CD4-positive, alpha-beta T cell (primary cell): Measurements from ENCODE around the gene DNMT1. TPM values are rescaled to one million over a fixed set of nuclear protein-coding genes. Genes with fewer than 3 reads are reported as not detected.

Source experiments
- ATAC-seq: fragments of 200-7000 bp; cut with Tn5 transposase; one replicate; pipeline ENCODE4 v1.10.0; 2022; ENCODE audit warnings: mild to moderate bottlenecking; ENCODE audit not compliant: poor library complexity
- CTCF ChIA-PET: fragments of 350-600 bp; sonication (Branson Sonifier 250); formaldehyde crosslinking; loops from one replicate; lab custom pipeline; 2021; ENCODE audit warnings: antibody characterized with exemption, inconsistent platforms; lab: Charles Lee
- POLR2A ChIA-PET: fragments of 350-600 bp; sonication (Branson Sonifier 250); formaldehyde crosslinking; loops from one replicate; lab custom pipeline; 2021; ENCODE audit warnings: antibody characterized with exemption, inconsistent platforms; lab: Charles Lee
- DNase-seq, 14 experiments: peaks; one replicate each; pipeline ENCODE4 v3.0.0-alpha.2; 2013 to 2020; ENCODE audit warnings: mixed read lengths in 2 of 14
- H3K27ac ChIP-seq, 2 donors: one replicate each; pipeline versions ENCODE4 v1.5.1 to v1.7.0; 2013; ENCODE audit warnings: low read length in 2 of 2, low read depth in 1 of 2, mild to moderate bottlenecking in 1 of 2
- H3K27me3 ChIP-seq, 2 experiments: 1 replicate in 1 of 2; 2 replicates in 1 of 2; pipeline versions ENCODE4 v1.6.1 to v1.7.0; 2013; ENCODE audit warnings: low read length in 2 of 2, control low read depth in 1 of 2, mild to moderate bottlenecking in 1 of 2, moderate library complexity in 1 of 2; ENCODE audit not compliant: insufficient read depth in 2 of 2, control insufficient read depth in 1 of 2
- H3K36me3 ChIP-seq: one replicate; pipeline ENCODE4 v1.6.1; 2013; ENCODE audit warnings: low read length, control low read depth; ENCODE audit not compliant: insufficient read depth
- H3K4me1 ChIP-seq: one replicate; pipeline ENCODE4 v1.6.1; 2013; ENCODE audit warnings: low read length, control low read depth; ENCODE audit not compliant: insufficient read depth
- H3K4me3 ChIP-seq: one replicate; pipeline ENCODE4 v1.5.1; 2013; ENCODE audit warnings: mild to moderate bottlenecking, low read length, moderate library complexity
- H3K9me3 ChIP-seq, 2 experiments: 1 replicate in 1 of 2; 2 replicates in 1 of 2; pipeline versions ENCODE4 v1.6.1 to v1.7.0; 2013; ENCODE audit warnings: low read length in 2 of 2, mild to moderate bottlenecking in 2 of 2, control low read depth in 1 of 2, moderate library complexity in 1 of 2; ENCODE audit not compliant: control insufficient read depth in 1 of 2, insufficient read depth in 1 of 2
- H3K27ac Mint-ChIP-seq: one replicate; pipeline ENCODE4 v1.8.0; 2020; ENCODE audit warnings: mixed read lengths
- H3K27me3 Mint-ChIP-seq: one replicate; pipeline ENCODE4 v1.8.0; 2021; ENCODE audit warnings: mixed read lengths
- H3K36me3 Mint-ChIP-seq: one replicate; pipeline ENCODE4 v1.8.0; 2021; ENCODE audit warnings: low read depth, mixed read lengths
- H3K4me1 Mint-ChIP-seq: one replicate; pipeline ENCODE4 v1.8.0; 2021; ENCODE audit warnings: low read depth, mixed read lengths
- H3K4me3 Mint-ChIP-seq: one replicate; pipeline ENCODE4 v1.8.0; 2020; ENCODE audit warnings: mild to moderate bottlenecking, mixed read lengths
- H3K9me3 Mint-ChIP-seq: one replicate; pipeline ENCODE4 v1.8.0; 2020; ENCODE audit warnings: mixed read lengths
- CTCF ChIP-seq: fragments of 200-600 bp; IDR thresholded peaks from one replicate; pipeline ENCODE4 v1.8.0; 2022; ENCODE audit warnings: antibody characterized with exemption, mild to moderate bottlenecking
- intact Hi-C, 2 experiments: fragments of 100-400 bp; cut with DNase I in 1 of 2; cut with micrococcal nuclease in 1 of 2; formaldehyde crosslinking; loops; one replicate each; pipeline versions ENCODE4 v1.15.1 to v1.9.0; 2023 to 2025; cut with DNase I, micrococcal nuclease
- total RNA-seq, 174 experiments: library from RNA in 2 of 174; stranded (reverse) in 2 of 174; gene quantifications; one replicate each; pipeline ENCODE4 v1.2.3 and lab custom pipeline; 2021 to 2026

Gene DNMT1
- total RNA-seq, 2 experiments from 2014 or later, result 159 to 160 TPM

DNA sequence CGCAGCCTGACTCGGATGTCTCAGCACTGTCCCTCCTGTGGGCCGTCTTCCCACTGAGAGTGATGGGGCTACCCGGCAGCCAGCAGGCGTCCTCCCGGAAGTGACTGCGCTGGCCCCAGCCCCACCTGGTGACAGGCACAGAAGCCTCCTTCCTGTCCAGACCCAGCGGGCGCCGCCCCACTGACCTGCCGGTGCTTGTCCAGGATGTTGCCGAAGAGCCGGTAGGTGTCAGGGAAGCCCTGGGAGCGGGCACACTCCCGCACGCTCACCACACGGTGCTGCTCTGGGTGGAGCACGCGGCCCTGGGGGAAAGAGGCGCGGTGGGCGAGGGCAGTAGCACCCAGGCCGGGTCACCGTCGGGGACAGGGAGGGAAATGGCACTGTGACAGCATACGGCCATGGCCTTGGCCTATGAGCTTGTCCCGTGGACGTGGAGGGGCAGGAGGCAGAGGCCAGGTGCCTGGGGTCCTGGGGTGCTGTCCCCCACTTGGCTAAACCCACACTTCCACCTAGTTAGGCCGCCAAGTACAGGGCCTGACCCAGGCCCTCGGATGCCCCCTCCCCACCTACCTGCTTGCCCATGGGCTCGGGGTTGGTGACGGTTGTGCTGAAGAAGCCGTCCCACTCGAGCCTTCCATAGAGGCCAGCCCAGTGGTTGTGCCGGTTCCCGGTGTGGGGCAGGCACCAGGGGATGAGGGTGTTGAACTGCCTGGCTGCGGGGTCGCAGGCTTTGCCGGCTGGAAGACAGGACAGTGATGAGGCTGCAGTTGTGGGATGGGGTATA lies 59.0 kb downstream of the DNMT1 start:
- H3K4me1 Mint-ChIP-seq, result no peaks in the 10 kb centered on the region
- Histone ChIP-seq H3K9me3 (no peaks in the 10 kb centered on the region), H3K36me3 (peaks cover 92% of the 10 kb centered on the region), H3K4me3 (no peak overlapping the region), H3K27me3 (no peaks in the 10 kb centered on the region), H3K27ac (no peak overlapping the region), H3K4me1 (peaks cover 31% of the 10 kb centered on the region)
- ChIA-PET POLR2A (no interaction called here), CTCF (no interaction called here)
- H3K4me3 Mint-ChIP-seq, result no peak overlapping the region
- TF ChIP-seq CTCF, result no peak
- H3K9me3 Mint-ChIP-seq, result no peaks in the 10 kb centered on the region
- ATAC-seq (no peak), DNase-seq (no peak)
- H3K36me3 Mint-ChIP-seq, result peaks cover 84% of the 10 kb centered on the region
- no peak overlapping the region for H3K27ac Mint-ChIP-seq
- intact Hi-C loops, result no loop called here
- no peaks in the 10 kb centered on the region for H3K27me3 Mint-ChIP-seq

- H3K4me3 Mint-ChIP-seq, result no peak overlapping the region
- DNase-seq (no peak), ATAC-seq (no peak)
- CTCF ChIA-PET, result no interaction called here
- no peaks in the 10 kb centered on the region for H3K9me3 Mint-ChIP-seq
- intact Hi-C loops, result no loop called here
- Histone ChIP-seq H3K4me3 (no peak overlapping the region), H3K27ac (no peak overlapping the region), H3K9me3 (no peaks in the 10 kb centered on the region), H3K27me3 (no peaks in the 10 kb centered on the region), H3K4me1 (peaks cover 15% of the 10 kb centered on the region), H3K36me3 (peaks cover 80% of the 10 kb centered on the region)
- peaks cover 72% of the 10 kb centered on the region for H3K36me3 Mint-ChIP-seq
- TF ChIP-seq CTCF, result no peak
- POLR2A ChIA-PET, result no interaction called here
- H3K27ac Mint-ChIP-seq, result no peak overlapping the region
- no peaks in the 10 kb centered on the region for H3K4me1 Mint-ChIP-seq
- H3K27me3 Mint-ChIP-seq, result no peaks in the 10 kb centered on the region
Measured at GRCh38 chr19:10134040-10134439, 60.7 kb downstream of the DNMT1 start.

DNA sequence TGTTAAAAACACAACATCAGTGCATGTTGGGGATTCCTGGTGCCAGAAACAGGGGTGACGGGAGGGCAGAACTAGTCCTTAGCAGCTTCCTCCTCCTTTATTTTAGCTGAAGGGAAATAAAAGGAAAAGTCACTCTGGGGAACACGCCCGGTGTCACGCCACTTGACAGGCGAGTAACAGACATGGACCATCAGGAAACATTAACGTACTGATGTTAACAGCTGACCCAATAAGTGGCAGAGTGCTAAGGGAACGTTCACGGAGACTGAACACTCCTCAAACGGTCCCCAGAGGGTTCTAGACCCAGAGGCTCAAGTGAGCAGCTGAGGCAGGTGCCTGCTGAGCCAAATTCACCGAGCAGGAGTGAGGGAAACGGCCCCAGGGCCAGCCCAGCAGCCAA lies 61.2 kb downstream of the DNMT1 start:
- H3K4me3 Mint-ChIP-seq, result no peak overlapping the region
- no peak for TF ChIP-seq CTCF
- no peak overlapping the region for H3K27ac ChIP-seq
- H3K4me3 ChIP-seq, result no peak overlapping the region
- H3K4me1 ChIP-seq, result peaks cover 11% of the 10 kb centered on the region
- DNase-seq, result no peak
- no peaks in the 10 kb centered on the region for H3K27me3 Mint-ChIP-seq
- ChIA-PET POLR2A (interaction anchor here (1.1 to 3.1 kb wide), 2 partner anchors 9 to 27 kb away, joined by 3 to 19 read pairs; partner anchors contain the start of gene PPAN), CTCF (no interaction called here)
- no peak overlapping the region for H3K27ac Mint-ChIP-seq
- ATAC-seq, result no peak
- peaks cover 78% of the 10 kb centered on the region for H3K36me3 ChIP-seq
- H3K27me3 ChIP-seq, result no peaks in the 10 kb centered on the region
- no peaks in the 10 kb centered on the region for H3K9me3 Mint-ChIP-seq
- no peaks in the 10 kb centered on the region for H3K4me1 Mint-ChIP-seq
- H3K36me3 Mint-ChIP-seq, result peaks cover 70% of the 10 kb centered on the region
- H3K9me3 ChIP-seq, result no peaks in the 10 kb centered on the region
- intact Hi-C loops, result no loop called here
